Astrocyte of the cerebellum (primary cell): Measurements from ENCODE around the gene CCDC38.

Source experiments
- DNase-seq: peaks from one replicate; pipeline ENCODE4 v3.0.0-alpha.2; 2011; ENCODE audit warnings: low read depth
- H3K4me3 ChIP-seq: 2 replicates; pipeline ENCODE4 v1.5.1; 2011; ENCODE audit warnings: mild to moderate bottlenecking, low read depth, low read length, moderate library complexity
- CTCF ChIP-seq: IDR thresholded peaks from 2 replicates; pipeline ENCODE4 v1.5.1; 2012; ENCODE audit warnings: low read length, low read depth, moderate library complexity, mild to moderate bottlenecking; ENCODE audit errors: missing control alignments
- in situ Hi-C: cut with HindIII; loops from 2 replicates; pipeline ENCODE4 v1.10.0; 2017; ENCODE audit warnings: low sequenced_read_pairs

CCDC38 gene

GRCh38 chr12:95963096-95963495 lies 20.7 kb upstream of the CCDC38 start:
- no peak for TF ChIP-seq CTCF
- DNase-seq, result no peak
- no peak overlapping the region for H3K4me3 ChIP-seq
- in situ Hi-C loops, result no loop called here

GRCh38 chr12:95962222-95962621 lies 19.8 kb upstream of the CCDC38 start:
- no peak for DNase-seq
- in situ Hi-C loops, result no loop called here
- no peak for TF ChIP-seq CTCF
- H3K4me3 ChIP-seq, result no peak overlapping the region

- in situ Hi-C loops, result no loop called here
- TF ChIP-seq CTCF, result no peak
- no peak for DNase-seq
- no peak overlapping the region for H3K4me3 ChIP-seq
Measured at GRCh38 chr12:95960241-95960640, 17.8 kb upstream of the CCDC38 start.

GRCh38 chr12:95959107-95959506 lies 16.7 kb upstream of the CCDC38 start:
- TF ChIP-seq CTCF, result peak; percentile 42
- in situ Hi-C loops, result no loop called here
- H3K4me3 ChIP-seq, result no peak overlapping the region
- DNase-seq, result no peak

- DNase-seq, result no peak
- in situ Hi-C loops, result no loop called here
Measured at GRCh38 chr12:95956557-95957145, 14.2 kb upstream of the CCDC38 start.

GRCh38 chr12:95955549-95956159 lies 13.2 kb upstream of the CCDC38 start:
- TF ChIP-seq CTCF, result no peak
- in situ Hi-C loops, result no loop called here
- no peak overlapping the region for H3K4me3 ChIP-seq
- no peak for DNase-seq

More at GRCh38 chr12:95956557-95957145, 14.2 kb upstream of the CCDC38 start:
- no peak overlapping the region for H3K4me3 ChIP-seq
- no peak for TF ChIP-seq CTCF
